MM.1S (cell line): ENCODE measurements around the gene DLX5.

Source experiments
- DNase-seq: peaks from one replicate; pipeline ENCODE4 v3.0.0-alpha.2; 2015
- H2AFZ ChIP-seq: fragments of 300-600 bp; sonication (generic); 2 replicates; pipeline ENCODE4 v1.6.0; 2016; ENCODE audit warnings: antibody characterized with exemption, low read length
- H3F3A ChIP-seq: fragments of 300-600 bp; sonication (generic); 2 replicates; pipeline ENCODE4 v1.6.1; 2016; ENCODE audit warnings: mild to moderate bottlenecking, antibody characterized with exemption, low read length, moderate library complexity, mixed read lengths; ENCODE audit not compliant: insufficient read depth
- H3K27ac ChIP-seq: fragments of 300-600 bp; sonication (generic); 2 replicates; pipeline ENCODE4 v1.5.1; 2016; ENCODE audit warnings: mild to moderate bottlenecking, low read length
- H3K27me3 ChIP-seq: fragments of 300-600 bp; sonication (generic); replicated peaks from 2 replicates; pipeline ENCODE4 v1.6.0; 2016; ENCODE audit warnings: low read length; ENCODE audit not compliant: insufficient read depth
- H3K36me3 ChIP-seq: fragments of 300-600 bp; sonication (generic); replicated peaks from 2 replicates; pipeline ENCODE4 v1.6.1; 2016; ENCODE audit warnings: mild to moderate bottlenecking, low read length, mixed read lengths; ENCODE audit not compliant: insufficient read depth
- H3K4me1 ChIP-seq: fragments of 300-600 bp; sonication (generic); 2 replicates; pipeline ENCODE4 v1.6.1; 2016; ENCODE audit warnings: low read length, mixed read lengths
- H3K4me2 ChIP-seq: fragments of 300-600 bp; sonication (generic); 2 replicates; pipeline ENCODE4 v1.6.0; 2016; ENCODE audit warnings: low read depth, low read length
- H3K4me3 ChIP-seq: fragments of 300-600 bp; sonication (generic); 2 replicates; pipeline ENCODE4 v1.5.1; 2016; ENCODE audit warnings: low read length, mixed read lengths
- H3K79me2 ChIP-seq: fragments of 300-600 bp; sonication (generic); 2 replicates; pipeline ENCODE4 v1.6.1; 2016; ENCODE audit warnings: mixed run types, low read length, mixed read lengths
- H3K9ac ChIP-seq: fragments of 300-600 bp; sonication (generic); 2 replicates; pipeline ENCODE4 v1.6.1; 2016; ENCODE audit warnings: low read length, mixed read lengths
- H3K9me2 ChIP-seq: fragments of 300-600 bp; sonication (generic); replicated peaks from 2 replicates; pipeline ENCODE4 v1.6.1; 2016; ENCODE audit warnings: mild to moderate bottlenecking, low read length, mixed read lengths; ENCODE audit not compliant: insufficient read depth
- H3K9me3 ChIP-seq: fragments of 300-600 bp; sonication (generic); replicated peaks from 2 replicates; pipeline ENCODE4 v1.6.1; 2016; ENCODE audit warnings: mild to moderate bottlenecking, low read length, mixed read lengths; ENCODE audit not compliant: insufficient read depth
- H4K20me1 ChIP-seq: fragments of 300-600 bp; sonication (generic); 2 replicates; pipeline ENCODE4 v1.6.1; 2016; ENCODE audit warnings: mild to moderate bottlenecking, low read length, moderate library complexity, mixed read lengths; ENCODE audit not compliant: insufficient read depth
- CTCF ChIP-seq: fragments of 300-600 bp; sonication (generic); IDR thresholded peaks from 2 replicates; pipeline ENCODE4 v1.5.1; 2016; ENCODE audit warnings: antibody characterized with exemption, low read length, mixed read lengths
- EZH2 ChIP-seq: fragments of 300-600 bp; sonication (generic); optimal IDR thresholded peaks from 2 replicates; pipeline ENCODE3; 2017; ENCODE audit warnings: low read depth, mild to moderate bottlenecking, antibody characterized with exemption, low read length, mixed read lengths
- EZH2phosphoT487 ChIP-seq: fragments of 300-600 bp; sonication (generic); IDR thresholded peaks from 2 replicates; pipeline ENCODE4 v1.6.1; 2018; ENCODE audit warnings: antibody characterized with exemption, low read length

The DLX5 gene

GRCh38 chr7:96998333-96998732 lies 26.3 kb downstream of the DLX5 start:
- H3K9me2 ChIP-seq: no peaks in the 10 kb centered on the region
- H3K36me3 ChIP-seq: no peaks in the 10 kb centered on the region
- DNase-seq: no peak
- no peaks in the 10 kb centered on the region for H3K4me1 ChIP-seq
- no peaks in the 10 kb centered on the region for H4K20me1 ChIP-seq
- no peak overlapping the region for H3K4me2 ChIP-seq
- H3K27ac ChIP-seq: no peak overlapping the region
- no peaks in the 10 kb centered on the region for H3K79me2 ChIP-seq
- no peak overlapping the region for H2AFZ ChIP-seq
- no peak overlapping the region for H3K4me3 ChIP-seq
- no peaks in the 10 kb centered on the region for H3F3A ChIP-seq
- no peaks in the 10 kb centered on the region for H3K27me3 ChIP-seq
- H3K9me3 ChIP-seq: no peaks in the 10 kb centered on the region
- H3K9ac ChIP-seq: no peak overlapping the region
- no peak for TF ChIP-seq EZH2
- TF ChIP-seq EZH2phosphoT487: no peak
- TF ChIP-seq CTCF: no peak

- Histone ChIP-seq H3K4me1 (no peaks in the 10 kb centered on the region), H3K4me2 (no peak overlapping the region), H3K9me3 (no peaks in the 10 kb centered on the region), H4K20me1 (no peaks in the 10 kb centered on the region), H3K9ac (no peak overlapping the region), H3K79me2 (no peaks in the 10 kb centered on the region), H2AFZ (no peak overlapping the region), H3K27me3 (no peaks in the 10 kb centered on the region), H3K9me2 (no peaks in the 10 kb centered on the region), H3K36me3 (no peaks in the 10 kb centered on the region), H3K27ac (no peak overlapping the region), H3K4me3 (no peak overlapping the region), H3F3A (no peaks in the 10 kb centered on the region)
- DNase-seq: no peak
- TF ChIP-seq EZH2phosphoT487: no peak
- TF ChIP-seq EZH2: no peak
- TF ChIP-seq CTCF: no peak
Observed at GRCh38 chr7:96997512-96998032, 27.1 kb downstream of the DLX5 start.

GRCh38 chr7:96996958-96997511 lies 27.6 kb downstream of the DLX5 start:
- H3K4me3 ChIP-seq: no peak overlapping the region

More at GRCh38 chr7:96996958-96997511, 27.6 kb downstream of the DLX5 start:
- Histone ChIP-seq H3F3A (no peaks in the 10 kb centered on the region), H3K9me2 (no peaks in the 10 kb centered on the region), H3K9me3 (no peaks in the 10 kb centered on the region), H3K9ac (no peak overlapping the region), H3K4me2 (no peak overlapping the region), H4K20me1 (no peaks in the 10 kb centered on the region), H3K4me1 (no peaks in the 10 kb centered on the region), H3K79me2 (no peaks in the 10 kb centered on the region), H3K27me3 (no peaks in the 10 kb centered on the region), H2AFZ (no peak overlapping the region), H3K27ac (no peak overlapping the region), H3K36me3 (no peaks in the 10 kb centered on the region)
- DNase-seq: no peak
- TF ChIP-seq EZH2phosphoT487 (no peak), CTCF (no peak), EZH2 (no peak)
